BJ (cell line): ENCODE measurements around the gene ALG5. TPM values are rescaled to one million over a fixed set of nuclear protein-coding genes. Genes with fewer than 3 reads are reported as not detected.

Experiments
- CTCF ChIA-PET: fragments of 350-600 bp; formaldehyde crosslinking; extraction: SDS; loops from one replicate; lab custom pipeline; 2021; ENCODE audit warnings: antibody characterized with exemption, inconsistent platforms; lab: Yijun Ruan, JAX
- POLR2A ChIA-PET: fragments of 300-600 bp; sonication (Branson Sonifier 250); formaldehyde crosslinking; extraction: SDS; loops from one replicate; lab custom pipeline; 2021; ENCODE audit warnings: antibody characterized with exemption; lab: Charles Lee
- DNase-seq: peaks from one replicate; pipeline ENCODE4 v3.0.0-alpha.2; 2011; ENCODE audit warnings: low read depth
- H3K27me3 ChIP-seq: 2 replicates; pipeline ENCODE4 v1.6.0; 2011; ENCODE audit warnings: low read length; ENCODE audit not compliant: control insufficient read depth, insufficient read depth
- H3K36me3 ChIP-seq: 2 replicates; pipeline ENCODE4 v1.5.1; 2011; ENCODE audit warnings: low read length; ENCODE audit not compliant: control insufficient read depth, insufficient read depth
- H3K4me3 ChIP-seq: 2 replicates; pipeline ENCODE4 v1.5.1; 2011; ENCODE audit warnings: low read depth, mild to moderate bottlenecking, control low read depth, low read length
- CTCF ChIP-seq: IDR thresholded peaks from 2 replicates; pipeline ENCODE4 v1.5.1; 2011; ENCODE audit warnings: low read depth, mild to moderate bottlenecking, control low read depth, inconsistent platforms, low read length, moderate library complexity; ENCODE audit not compliant: insufficient read depth
- polyA plus RNA-seq: library from polyadenylated mRNA; depleted of rRNA; stranded (reverse); fragments of >200 nt; gene quantifications from 2 replicates; pipeline ENCODE4 v1.2.3, GENCODE V29; 2011

ALG5 gene
- polyA plus RNA-seq, 1 experiment: 22.6 TPM

- no peak for DNase-seq
- ChIA-PET CTCF (no interaction called here), POLR2A (no interaction called here)
- no peak for TF ChIP-seq CTCF
- no peak overlapping the region for H3K4me3 ChIP-seq
- peaks cover 8% of the 10 kb centered on the region for H3K36me3 ChIP-seq
- H3K27me3 ChIP-seq: no peaks in the 10 kb centered on the region
Measured at GRCh38 chr13:37023871-37024270, 24.7 kb upstream of the ALG5 start.

GRCh38 chr13:37014609-37015008, 15.5 kb upstream of the ALG5 start:
- Histone ChIP-seq H3K27me3 (no peaks in the 10 kb centered on the region), H3K36me3 (peaks cover 2% of the 10 kb centered on the region), H3K4me3 (no peak overlapping the region)
- peak; percentile 35 for DNase-seq
- TF ChIP-seq CTCF: no peak
- CTCF ChIA-PET: no interaction called here
- POLR2A ChIA-PET: no interaction called here

GRCh38 chr13:37011788-37012187, 12.6 kb upstream of the ALG5 start:
- ChIA-PET POLR2A (interaction anchor here (0.7 kb wide), 1 partner anchor 703 kb away, joined by 3 read pairs; no protein-coding TSS in a partner anchor), CTCF (interaction anchor here (1.1 to 2.6 kb wide), 2 partner anchors 11 to 164 kb away, joined by 3 to 13 read pairs; partner anchors contain the start of gene EXOSC8)
- TF ChIP-seq CTCF: no peak
- DNase-seq: no peak
- Histone ChIP-seq H3K27me3 (no peaks in the 10 kb centered on the region), H3K4me3 (no peak overlapping the region), H3K36me3 (peaks cover 4% of the 10 kb centered on the region)

- TF ChIP-seq CTCF: no peak
- Histone ChIP-seq H3K27me3 (no peaks in the 10 kb centered on the region), H3K36me3 (peaks cover 4% of the 10 kb centered on the region), H3K4me3 (no peak overlapping the region)
- CTCF ChIA-PET: interaction anchor here (1.1 kb wide), 1 partner anchor 163 kb away, joined by 3 read pairs; no protein-coding TSS in a partner anchor
- no peak for DNase-seq
- POLR2A ChIA-PET: interaction anchor here (0.7 kb wide), 1 partner anchor 702 kb away, joined by 3 read pairs; no protein-coding TSS in a partner anchor
Measured at GRCh38 chr13:37011002-37011401, 11.9 kb upstream of the ALG5 start.

GRCh38 chr13:37010424-37010823, 11.3 kb upstream of the ALG5 start:
- no peak for DNase-seq

More at GRCh38 chr13:37010424-37010823, 11.3 kb upstream of the ALG5 start:
- H3K27me3 ChIP-seq: no peaks in the 10 kb centered on the region
- H3K4me3 ChIP-seq: no peak overlapping the region
- TF ChIP-seq CTCF: no peak
- POLR2A ChIA-PET: no interaction called here
- peaks cover 4% of the 10 kb centered on the region for H3K36me3 ChIP-seq
- CTCF ChIA-PET: no interaction called here
